SK-N-MC (cell line): ENCODE results near the gene UBE2Q1.

ENCODE experiments used
- EZH2 ChIP-seq: fragments of 200-600 bp; sonication (generic); IDR thresholded peaks from one replicate; pipeline ENCODE4 v1.6.1; 2017; ENCODE audit warnings: antibody characterized with exemption
- FOXP2 ChIP-seq: optimal IDR thresholded peaks from 2 replicates; pipeline ENCODE3; 2011; ENCODE audit warnings: mild to moderate bottlenecking, moderate library complexity; ENCODE audit not compliant: insufficient read depth; ENCODE audit errors: extremely low read length, control extremely low read depth
- POLR2AphosphoS5 ChIP-seq: IDR thresholded peaks from 2 replicates; pipeline ENCODE4 v1.6.1; 2012; ENCODE audit warnings: mild to moderate bottlenecking, low read depth, low read length, borderline replicate concordance

DNA sequence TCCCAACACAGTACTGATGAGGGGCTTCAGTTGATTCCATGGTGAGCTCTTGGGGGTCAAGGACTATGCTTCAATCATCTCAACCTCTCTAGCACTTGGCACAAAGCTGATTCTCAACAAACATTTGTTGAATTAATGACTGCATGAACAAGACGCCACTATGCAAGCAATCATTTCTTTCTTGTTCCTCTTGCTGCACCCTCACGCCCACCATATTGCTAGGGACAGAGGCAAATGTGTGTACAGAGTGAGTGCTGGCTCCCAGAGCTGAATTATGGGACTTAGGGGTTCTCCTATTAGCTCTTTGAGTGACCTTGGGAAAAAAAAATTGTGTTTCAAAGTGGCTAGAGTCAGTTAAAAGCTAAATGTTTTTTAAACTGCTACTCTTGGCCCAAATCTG lies 47.1 kb upstream of the UBE2Q1 start:
- TF ChIP-seq EZH2 (no peak), POLR2AphosphoS5 (no peak), FOXP2 (no peak)
